Neural crest cell (in vitro differentiated cells): ENCODE results near the gene MS4A18. TPM values are rescaled to one million over a fixed set of nuclear protein-coding genes. Genes with fewer than 3 reads are reported as not detected.
A peak's percentile ranks its signal among the peaks of the same experiment; 100 is the strongest.

Source experiments
- DNase-seq: peaks from one replicate; pipeline ENCODE4 v3.0.0; 2021; ENCODE audit warnings: low read depth, mixed read lengths, low spot score
- H3K27ac Mint-ChIP-seq: one replicate; pipeline ENCODE4 v1.8.0; 2021; ENCODE audit warnings: mild to moderate bottlenecking, mixed read lengths; ENCODE audit not compliant: unreplicated experiment
- H3K27me3 Mint-ChIP-seq: 2 replicates; pipeline ENCODE4 v1.8.0; 2021; ENCODE audit warnings: low read depth, mild to moderate bottlenecking, mixed read lengths
- H3K36me3 Mint-ChIP-seq: 2 replicates; pipeline ENCODE4 v1.8.0; 2021; ENCODE audit warnings: low read depth, mild to moderate bottlenecking, mixed read lengths
- H3K4me1 Mint-ChIP-seq: 2 replicates; pipeline ENCODE4 v1.8.0; 2021; ENCODE audit warnings: mixed read lengths
- H3K4me3 Mint-ChIP-seq: one replicate; pipeline ENCODE4 v1.8.0; 2021; ENCODE audit warnings: mild to moderate bottlenecking, mixed read lengths
- H3K9me3 Mint-ChIP-seq: 2 replicates; pipeline ENCODE4 v1.8.0; 2021; ENCODE audit warnings: mixed read lengths
- CTCF ChIP-seq: fragments of 200-600 bp; sonication (generic); conservative IDR thresholded peaks from 2 replicates; pipeline ENCODE4 v1.5.0; 2021; ENCODE audit warnings: antibody characterized with exemption, mild to moderate bottlenecking
- total RNA-seq: library from RNA; stranded (reverse); gene quantifications from 2 replicates; pipeline ENCODE4 v1.2.1, GENCODE V29; 2021

The MS4A18 gene
- total RNA-seq, 1 donor from 2014 or later: not detected

- H3K27me3 Mint-ChIP-seq: peaks cover 9% of the 10 kb centered on the region
- no peak for TF ChIP-seq CTCF
- no peak overlapping the region for H3K4me3 Mint-ChIP-seq
- H3K27ac Mint-ChIP-seq: no peak overlapping the region
- H3K9me3 Mint-ChIP-seq: no peaks in the 10 kb centered on the region
- no peaks in the 10 kb centered on the region for H3K36me3 Mint-ChIP-seq
- H3K4me1 Mint-ChIP-seq: no peaks in the 10 kb centered on the region
- DNase-seq: no peak
Observed at GRCh38 chr11:60734279-60734678, 9.8 kb downstream of the MS4A18 start.

DNA sequence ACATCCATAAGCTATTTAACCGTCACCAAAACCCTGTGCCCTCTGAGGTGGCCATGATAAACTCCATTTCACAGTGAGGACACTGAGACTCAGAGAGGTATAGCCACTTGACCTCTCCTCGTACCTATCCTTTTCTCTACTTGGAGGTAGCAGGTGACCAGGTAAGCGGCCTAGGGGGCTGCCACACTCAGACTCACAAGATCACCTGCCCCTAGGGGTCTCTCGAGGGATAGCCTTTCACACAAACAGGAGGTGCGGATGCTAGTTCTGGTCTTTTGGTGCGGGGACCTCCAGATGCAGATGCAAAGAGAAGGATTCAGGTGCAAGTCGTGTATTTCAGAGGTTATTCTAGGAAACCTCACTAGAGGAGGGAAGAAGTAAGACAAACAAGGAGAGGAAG, 14.6 kb downstream of the MS4A18 start:
- Mint-ChIP-seq H3K4me1 (no peaks in the 10 kb centered on the region), H3K27ac (no peak overlapping the region), H3K9me3 (peaks cover 18% of the 10 kb centered on the region), H3K36me3 (peaks cover 4% of the 10 kb centered on the region), H3K27me3 (peaks cover 5% of the 10 kb centered on the region), H3K4me3 (no peak overlapping the region)
- no peak for DNase-seq
- TF ChIP-seq CTCF: peak; percentile 30

GRCh38 chr11:60740573-60740972, 16.1 kb downstream of the MS4A18 start:
- DNase-seq: no peak
- peaks cover 4% of the 10 kb centered on the region for H3K36me3 Mint-ChIP-seq

GRCh38 chr11:60741421-60741820, 16.9 kb downstream of the MS4A18 start:
- peaks cover 18% of the 10 kb centered on the region for H3K9me3 Mint-ChIP-seq
- peaks cover 4% of the 10 kb centered on the region for H3K36me3 Mint-ChIP-seq
- H3K4me1 Mint-ChIP-seq: no peaks in the 10 kb centered on the region
- TF ChIP-seq CTCF: no peak
- DNase-seq: no peak
- no peak overlapping the region for H3K27ac Mint-ChIP-seq
- peaks cover 7% of the 10 kb centered on the region for H3K27me3 Mint-ChIP-seq
- H3K4me3 Mint-ChIP-seq: no peak overlapping the region

More at GRCh38 chr11:60740573-60740972, 16.1 kb downstream of the MS4A18 start:
- Mint-ChIP-seq H3K4me3 (no peak overlapping the region), H3K27me3 (peaks cover 5% of the 10 kb centered on the region), H3K27ac (no peak overlapping the region), H3K4me1 (no peaks in the 10 kb centered on the region), H3K9me3 (peaks cover 18% of the 10 kb centered on the region)
- no peak for TF ChIP-seq CTCF

DNA sequence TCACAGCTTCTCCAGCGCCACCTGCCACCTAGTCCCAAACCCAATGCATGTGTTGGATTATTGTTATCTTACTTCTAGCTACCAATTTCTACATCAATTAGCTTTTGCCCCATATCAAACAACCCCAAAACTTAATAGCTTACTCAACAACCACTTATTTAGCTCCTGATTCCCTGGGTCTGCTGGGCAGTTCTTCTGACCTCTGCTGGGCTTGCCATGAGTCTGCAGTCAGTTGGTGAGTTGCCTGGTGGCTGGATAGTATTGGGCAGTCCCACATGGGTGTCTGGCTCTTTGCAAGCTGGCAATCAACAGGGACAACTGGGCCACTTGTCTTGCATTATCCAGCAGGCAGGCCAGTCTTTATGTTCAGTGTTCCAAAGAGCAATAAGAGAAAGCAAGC, 18.5 kb downstream of the MS4A18 start:
- peaks cover 7% of the 10 kb centered on the region for H3K27me3 Mint-ChIP-seq
- H3K4me3 Mint-ChIP-seq: no peak overlapping the region
- no peak overlapping the region for H3K27ac Mint-ChIP-seq
- no peak for DNase-seq
- H3K36me3 Mint-ChIP-seq: peaks cover 4% of the 10 kb centered on the region
- H3K4me1 Mint-ChIP-seq: no peaks in the 10 kb centered on the region
- peaks cover 23% of the 10 kb centered on the region for H3K9me3 Mint-ChIP-seq
- TF ChIP-seq CTCF: no peak

- H3K27me3 Mint-ChIP-seq: peaks cover 4% of the 10 kb centered on the region
- TF ChIP-seq CTCF: no peak
- no peaks in the 10 kb centered on the region for H3K4me1 Mint-ChIP-seq
- no peak overlapping the region for H3K4me3 Mint-ChIP-seq
- H3K9me3 Mint-ChIP-seq: peaks cover 23% of the 10 kb centered on the region
- DNase-seq: no peak
- no peak overlapping the region for H3K27ac Mint-ChIP-seq
- H3K36me3 Mint-ChIP-seq: peaks cover 4% of the 10 kb centered on the region
Observed at GRCh38 chr11:60744114-60744513, 19.6 kb downstream of the MS4A18 start.
